ENCODE measurements around the gene MVB12B.
A peak's percentile ranks its signal among the peaks of the same experiment; 100 is the strongest.

Gene MVB12B

DNA sequence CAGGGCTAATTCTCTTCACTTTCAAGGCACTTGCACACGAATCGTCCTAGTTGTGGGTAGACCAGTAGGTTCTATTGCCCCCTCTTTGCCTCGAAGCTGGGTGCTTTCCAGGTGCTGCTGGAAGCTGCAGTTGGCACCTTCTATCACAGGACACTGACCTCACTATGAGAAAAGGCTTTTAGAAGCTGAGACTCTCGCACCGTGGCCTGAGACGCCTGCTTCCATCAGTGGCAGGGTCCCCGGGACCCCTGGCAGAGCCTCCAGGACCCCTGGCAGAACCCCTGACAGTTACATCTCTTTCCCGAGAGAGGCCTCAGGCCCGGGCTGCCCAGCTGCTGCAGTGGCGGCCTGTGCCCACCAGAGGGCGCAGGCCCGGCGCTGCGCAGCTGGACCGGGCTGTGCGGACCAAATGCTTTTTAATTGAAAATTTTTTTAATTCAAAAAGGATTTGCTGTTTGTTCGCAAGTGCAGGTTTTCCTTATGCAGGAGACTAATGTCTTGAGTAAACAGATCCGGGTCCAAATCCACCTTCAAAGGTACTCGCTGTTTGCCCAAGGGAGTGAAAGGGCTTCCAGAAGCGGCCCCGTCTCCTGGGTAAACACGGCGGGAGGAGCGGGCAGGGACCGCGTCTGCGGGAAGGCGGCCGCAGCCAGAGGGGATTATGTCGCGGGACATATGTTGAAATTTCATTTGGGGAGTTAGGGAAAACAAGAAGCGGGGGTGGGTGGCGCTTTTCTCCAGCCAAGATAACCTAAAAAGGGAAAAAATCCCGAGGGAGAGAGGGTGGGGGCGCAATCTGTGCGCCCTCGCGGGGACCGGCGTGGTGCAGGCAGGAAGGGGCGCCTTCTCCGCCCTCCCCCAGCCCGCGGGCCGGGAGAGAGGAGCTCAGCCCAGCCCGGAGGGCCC is 172.6 kb downstream of the MVB12B start:
- TF ChIP-seq, protein P1, sequence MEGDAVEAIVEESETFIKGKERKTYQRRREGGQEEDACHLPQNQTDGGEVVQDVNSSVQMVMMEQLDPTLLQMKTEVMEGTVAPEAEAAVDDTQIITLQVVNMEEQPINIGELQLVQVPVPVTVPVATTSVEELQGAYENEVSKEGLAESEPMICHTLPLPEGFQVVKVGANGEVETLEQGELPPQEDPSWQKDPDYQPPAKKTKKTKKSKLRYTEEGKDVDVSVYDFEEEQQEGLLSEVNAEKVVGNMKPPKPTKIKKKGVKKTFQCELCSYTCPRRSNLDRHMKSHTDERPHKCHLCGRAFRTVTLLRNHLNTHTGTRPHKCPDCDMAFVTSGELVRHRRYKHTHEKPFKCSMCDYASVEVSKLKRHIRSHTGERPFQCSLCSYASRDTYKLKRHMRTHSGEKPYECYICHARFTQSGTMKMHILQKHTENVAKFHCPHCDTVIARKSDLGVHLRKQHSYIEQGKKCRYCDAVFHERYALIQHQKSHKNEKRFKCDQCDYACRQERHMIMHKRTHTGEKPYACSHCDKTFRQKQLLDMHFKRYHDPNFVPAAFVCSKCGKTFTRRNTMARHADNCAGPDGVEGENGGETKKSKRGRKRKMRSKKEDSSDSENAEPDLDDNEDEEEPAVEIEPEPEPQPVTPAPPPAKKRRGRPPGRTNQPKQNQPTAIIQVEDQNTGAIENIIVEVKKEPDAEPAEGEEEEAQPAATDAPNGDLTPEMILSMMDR (conservative IDR thresholded peaks at IDR 0.05; ENCODE audit: control insufficient read depth, insufficient read depth, low read depth, low read length) = peak; percentile 70
- peak; percentile 15 for DNase-seq (ENCODE audit: low read depth)
- peak overlapping the region; percentile 40 for H3K4me3 ChIP-seq (ENCODE audit: control insufficient read depth, low read depth, low read length)

DNA sequence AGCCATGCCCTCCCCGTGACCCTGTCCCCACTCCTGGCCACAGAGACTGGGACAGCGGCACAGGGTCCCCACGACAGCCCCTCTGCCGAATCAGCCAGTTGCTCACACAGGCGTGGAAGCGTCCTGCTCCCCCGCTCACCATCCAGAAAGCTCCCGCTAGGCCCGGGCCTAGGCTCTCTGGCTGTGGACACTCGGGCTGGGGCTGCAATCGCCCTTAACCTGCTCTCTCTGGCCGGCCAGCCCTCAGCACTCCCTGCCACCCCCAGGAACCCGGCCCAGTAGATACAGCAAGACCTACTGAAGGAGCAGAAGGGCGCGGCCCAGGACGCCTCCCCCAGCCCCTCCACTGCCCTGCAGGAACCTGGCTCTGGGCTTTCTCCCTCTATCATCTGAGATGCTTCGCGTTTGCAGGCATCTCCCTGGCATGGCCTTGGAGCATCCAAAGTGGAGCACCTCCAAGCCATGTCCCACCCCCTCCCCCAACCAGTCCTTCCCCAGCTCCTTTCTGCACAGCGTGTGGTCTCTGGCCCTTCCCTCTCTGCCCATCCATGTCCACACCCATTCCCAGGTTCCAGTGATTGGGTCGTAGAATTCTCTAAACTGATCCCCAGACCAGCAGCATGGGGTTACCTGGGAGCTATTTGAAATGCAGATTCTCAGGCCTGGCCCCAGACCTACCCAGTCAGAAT is 173.4 kb downstream of the MVB12B start:
- TF ChIP-seq, protein P1 (conservative IDR thresholded peaks at IDR 0.05; ENCODE audit: control insufficient read depth, insufficient read depth, low read depth, low read length) = no peak
- no peak for DNase-seq (ENCODE audit: low read depth)
- H3K4me3 ChIP-seq (ENCODE audit: control insufficient read depth, low read depth, low read length) = no peak overlapping the region

DNA sequence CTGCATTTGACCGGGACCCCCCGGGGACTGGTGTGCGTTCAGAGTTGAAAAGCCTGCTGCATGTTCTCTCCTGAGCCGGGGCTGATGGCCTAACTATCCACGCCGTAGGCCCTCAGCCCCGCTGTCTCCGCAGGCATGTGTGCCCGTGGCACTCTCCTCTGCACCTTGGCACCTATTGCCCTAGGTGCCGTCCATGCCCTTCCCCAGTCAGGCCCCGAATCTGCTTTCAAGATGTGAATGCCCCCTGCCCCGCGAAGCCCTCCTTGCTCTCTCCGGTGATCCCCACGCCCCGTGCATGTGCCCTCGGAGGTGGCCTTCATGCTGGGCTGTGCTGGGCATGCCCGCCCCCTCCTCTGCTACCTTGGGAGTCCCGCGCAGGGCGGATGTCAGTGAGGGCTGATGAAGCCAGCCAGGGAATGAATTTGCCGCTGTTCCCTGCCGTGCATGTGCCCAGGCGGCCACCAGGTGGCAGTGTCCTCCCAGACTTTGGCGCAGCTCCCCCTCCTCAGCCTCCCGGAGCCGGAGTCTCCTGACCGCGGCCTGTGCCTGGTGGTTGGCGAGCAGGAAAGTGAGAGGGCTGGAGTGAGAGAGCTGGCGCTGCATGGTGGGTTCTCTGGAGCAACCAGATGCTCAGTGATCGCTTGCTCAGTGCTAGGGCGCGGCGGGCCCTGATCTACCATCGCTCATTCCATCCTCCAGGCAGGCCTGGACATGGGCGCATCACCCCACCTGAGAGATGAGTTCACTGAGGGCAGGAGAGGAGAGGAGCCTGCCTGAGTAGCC is 174.2 kb downstream of the MVB12B start:
- TF ChIP-seq, protein P1 (conservative IDR thresholded peaks at IDR 0.05; ENCODE audit: control insufficient read depth, insufficient read depth, low read depth, low read length) = peak; percentile 87
- DNase-seq (ENCODE audit: low read depth) = peak; percentile 61
- H3K4me3 ChIP-seq (ENCODE audit: control insufficient read depth, low read depth, low read length) = no peak overlapping the region

DNA sequence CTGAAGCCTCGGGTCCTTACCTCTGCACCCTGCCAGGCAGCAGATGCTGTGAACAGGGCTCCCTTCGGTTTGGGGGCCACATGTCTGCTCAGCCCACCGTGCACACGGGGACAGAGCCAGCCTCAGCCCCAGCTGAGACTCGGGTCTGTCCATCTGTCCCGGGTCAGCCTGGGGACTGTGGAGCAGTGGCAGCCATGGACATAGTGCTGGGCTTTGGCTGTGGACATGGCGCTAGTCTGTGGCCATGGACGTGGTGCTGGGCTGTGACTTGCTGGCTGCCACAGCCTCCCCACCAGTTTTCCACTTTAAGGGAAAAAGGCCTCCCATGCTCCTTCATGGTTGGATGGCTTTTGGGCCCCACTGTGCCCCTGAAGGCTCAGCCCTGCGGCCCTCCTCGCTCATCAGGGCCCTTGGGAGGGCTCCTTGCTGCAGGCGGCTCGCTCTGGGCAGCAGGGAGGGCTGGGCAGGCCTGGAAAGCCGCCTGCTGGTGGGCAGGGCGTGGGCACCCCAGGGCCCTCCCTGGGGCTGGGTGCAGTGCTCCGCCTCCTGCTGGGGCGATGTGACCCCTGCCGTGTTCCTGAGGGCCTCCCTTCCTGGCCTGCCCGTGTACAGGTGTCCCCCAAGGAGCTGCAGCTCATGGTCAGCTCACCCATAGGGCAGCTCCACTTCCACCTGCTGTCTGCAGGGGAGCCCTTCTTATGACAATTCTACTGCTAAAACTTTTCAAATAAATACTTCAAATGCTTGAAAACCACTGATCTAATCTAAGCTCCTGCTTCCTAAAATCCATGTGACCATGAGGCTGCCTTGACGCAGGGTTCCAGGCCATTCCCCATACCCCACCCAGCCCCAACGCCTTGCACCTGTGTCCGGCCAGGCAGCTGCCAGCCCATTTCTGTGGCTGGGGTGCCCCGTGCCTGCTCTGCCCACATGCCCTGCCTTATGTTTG is 175.0 kb downstream of the MVB12B start:
- TF ChIP-seq, protein P1 (conservative IDR thresholded peaks at IDR 0.05; ENCODE audit: control insufficient read depth, insufficient read depth, low read depth, low read length) = no peak
- no peak overlapping the region for H3K4me3 ChIP-seq (ENCODE audit: control insufficient read depth, low read depth, low read length)
- DNase-seq (ENCODE audit: low read depth) = no peak

DNA sequence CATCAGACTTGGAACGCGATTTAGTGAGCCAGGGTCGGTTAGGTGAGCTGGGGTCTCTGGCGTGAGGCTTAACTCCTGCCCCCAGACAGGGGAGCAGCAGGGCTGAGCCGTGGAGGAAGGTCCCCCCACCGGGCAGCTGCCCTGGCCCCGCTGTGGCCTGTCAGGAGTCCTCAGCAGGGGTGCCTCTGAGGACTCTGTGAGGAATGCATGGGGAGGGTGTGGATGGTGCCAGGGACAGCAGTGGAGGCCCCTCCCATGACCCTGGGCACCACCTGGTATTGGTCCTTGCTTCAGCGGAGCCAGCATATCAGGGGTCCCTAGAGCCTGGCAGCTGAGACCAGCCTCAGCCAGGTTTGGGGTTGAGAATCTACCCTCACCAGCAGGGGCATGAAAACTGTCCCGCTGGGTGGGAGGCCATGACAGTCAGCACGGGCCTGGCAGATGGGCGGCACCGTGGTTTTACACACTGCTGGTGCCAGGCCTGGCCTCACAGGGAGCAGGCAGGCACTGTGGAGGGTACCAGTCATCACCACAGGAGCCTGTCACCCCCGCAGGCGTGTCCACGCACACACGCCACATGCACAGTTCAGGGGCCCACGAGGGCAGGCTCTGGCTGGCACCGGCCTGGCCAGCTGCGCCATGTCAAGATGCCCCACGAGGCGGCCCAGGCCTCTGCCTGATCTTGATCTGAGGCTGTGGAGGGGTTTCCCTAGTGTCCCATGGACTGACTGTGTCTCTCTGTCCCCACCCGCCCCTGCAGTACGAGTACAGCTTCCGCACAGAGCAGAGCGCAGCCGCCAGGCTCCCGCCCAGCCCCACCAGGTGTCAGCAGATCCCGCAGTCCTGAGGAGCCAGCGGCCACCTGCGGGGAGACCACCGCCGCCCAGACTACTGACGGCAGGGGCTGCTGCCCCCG is 176.0 kb downstream of the MVB12B start:
- TF ChIP-seq, protein P1 (conservative IDR thresholded peaks at IDR 0.05; ENCODE audit: control insufficient read depth, insufficient read depth, low read depth, low read length) = no peak

More for the DNA sequence above, 176.0 kb downstream of the MVB12B start:
- no peak overlapping the region for H3K4me3 ChIP-seq (ENCODE audit: control insufficient read depth, low read depth, low read length)
- no peak for DNase-seq (ENCODE audit: low read depth)

Measured in fibroblast of mammary gland (primary cell).